ENCODE results near the gene SLIT1.

SLIT1 gene

DNA sequence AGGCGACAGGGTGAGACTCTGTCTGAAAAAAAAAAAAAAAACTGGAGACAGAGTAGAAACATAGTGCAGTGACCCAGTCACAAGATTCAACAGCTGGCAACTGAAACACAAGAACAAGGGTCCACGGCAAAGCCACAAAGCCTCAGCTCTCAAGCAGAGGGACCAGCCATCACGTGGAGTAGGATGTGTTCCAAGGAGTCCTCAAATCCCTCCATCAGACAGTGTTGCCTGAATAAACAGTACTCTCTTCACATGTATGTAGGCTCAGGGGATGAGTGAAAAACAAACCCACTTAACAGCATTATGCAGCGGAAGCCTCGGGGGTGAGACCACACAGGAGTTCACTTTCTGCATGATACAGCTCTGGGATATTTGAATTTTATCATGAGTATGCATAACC lies 62.0 kb downstream of the SLIT1 start:
- H3K79me1 ChIP-seq (ENCODE audit: low read length) = no peaks in the 10 kb centered on the region
- H3K4me1 ChIP-seq (ENCODE audit: control insufficient read depth, low read depth, low read length) = no peaks in the 10 kb centered on the region
- H3K56ac ChIP-seq (ENCODE audit: low read length) = peak overlapping the region; percentile 60
- no peak overlapping the region for H3K9ac ChIP-seq (ENCODE audit: low read length)
- H4K8ac ChIP-seq (ENCODE audit: low read depth, low read length) = no peak overlapping the region
- H2BK15ac ChIP-seq (replicated peaks; ENCODE audit: low read depth) = no peak overlapping the region
- no peak overlapping the region for H2BK120ac ChIP-seq (ENCODE audit: low read depth, low read length)
- H2BK5ac ChIP-seq (ENCODE audit: low read length) = no peak overlapping the region
- H3K4me2 ChIP-seq (ENCODE audit: low read length) = no peak overlapping the region
- H3K27ac ChIP-seq (ENCODE audit: low read depth, low read length) = no peak overlapping the region
- no peak overlapping the region for H3K18ac ChIP-seq (ENCODE audit: low read length)
- H3K36me3 ChIP-seq (ENCODE audit: control insufficient read depth, insufficient read depth, low read length) = no peaks in the 10 kb centered on the region
- DNase-seq = no peak
- no CpG with 5 or more reads among the region's 5 CpGs for WGBS (ENCODE audit: extremely low coverage, insufficient coverage, low lambda C conversion rate)
- no peaks in the 10 kb centered on the region for H3K79me2 ChIP-seq (ENCODE audit: control insufficient read depth, insufficient read depth, low read length)
- no peak overlapping the region for H3K4me3 ChIP-seq (ENCODE audit: low read length)
- no peak overlapping the region for H4K5ac ChIP-seq (ENCODE audit: low read length)
- no peak overlapping the region for H3K23ac ChIP-seq (ENCODE audit: low read length)
- no peak overlapping the region for H3K4ac ChIP-seq (ENCODE audit: low read depth, low read length)
- H2AK5ac ChIP-seq (ENCODE audit: low read length) = no peak overlapping the region
- H3K27me3 ChIP-seq (ENCODE audit: insufficient read depth, low read length, poor library complexity) = no peaks in the 10 kb centered on the region

DNA sequence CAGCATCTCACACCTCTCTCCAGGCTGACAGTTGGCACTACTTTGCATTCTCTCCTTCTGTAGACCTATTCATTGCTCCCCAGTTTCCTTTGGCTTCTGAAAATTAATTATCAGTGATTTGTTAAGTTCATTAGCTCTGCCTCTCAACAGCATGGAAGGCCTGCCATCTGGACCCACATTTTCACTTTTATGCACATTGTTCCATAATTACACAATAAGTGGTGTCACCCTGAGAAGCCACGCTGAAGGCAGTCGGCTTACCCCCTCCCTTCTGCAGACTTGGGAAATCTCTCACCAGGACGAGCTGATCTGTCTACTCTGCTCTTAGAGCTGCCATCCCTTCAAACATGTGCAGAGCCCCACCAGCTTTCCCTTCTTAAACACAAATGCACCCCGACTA lies 64.7 kb downstream of the SLIT1 start:
- H3K56ac ChIP-seq (ENCODE audit: low read length) = no peak overlapping the region
- no peaks in the 10 kb centered on the region for H3K4me1 ChIP-seq (ENCODE audit: control insufficient read depth, low read depth, low read length)
- H3K27me3 ChIP-seq (ENCODE audit: insufficient read depth, low read length, poor library complexity) = no peaks in the 10 kb centered on the region
- no peak overlapping the region for H3K4me3 ChIP-seq (ENCODE audit: low read length)
- no peak for DNase-seq
- no peak overlapping the region for H3K4me2 ChIP-seq (ENCODE audit: low read length)
- H3K23ac ChIP-seq (ENCODE audit: low read length) = no peak overlapping the region
- H3K18ac ChIP-seq (ENCODE audit: low read length) = no peak overlapping the region
- H2BK15ac ChIP-seq (replicated peaks; ENCODE audit: low read depth) = no peak overlapping the region
- H3K9ac ChIP-seq (ENCODE audit: low read length) = no peak overlapping the region
- H4K8ac ChIP-seq (ENCODE audit: low read depth, low read length) = no peak overlapping the region
- no peak overlapping the region for H3K4ac ChIP-seq (ENCODE audit: low read depth, low read length)
- no peak overlapping the region for H4K5ac ChIP-seq (ENCODE audit: low read length)
- H3K79me1 ChIP-seq (ENCODE audit: low read length) = no peaks in the 10 kb centered on the region
- H2BK5ac ChIP-seq (ENCODE audit: low read length) = no peak overlapping the region
- H3K36me3 ChIP-seq (ENCODE audit: control insufficient read depth, insufficient read depth, low read length) = no peaks in the 10 kb centered on the region
- no CpG with 5 or more reads among the region's 4 CpGs for WGBS (ENCODE audit: extremely low coverage, insufficient coverage, low lambda C conversion rate)
- H3K79me2 ChIP-seq (ENCODE audit: control insufficient read depth, insufficient read depth, low read length) = no peaks in the 10 kb centered on the region
- H2BK120ac ChIP-seq (ENCODE audit: low read depth, low read length) = no peak overlapping the region
- no peak overlapping the region for H3K27ac ChIP-seq (ENCODE audit: low read depth, low read length)
- no peak overlapping the region for H2AK5ac ChIP-seq (ENCODE audit: low read length)

DNA sequence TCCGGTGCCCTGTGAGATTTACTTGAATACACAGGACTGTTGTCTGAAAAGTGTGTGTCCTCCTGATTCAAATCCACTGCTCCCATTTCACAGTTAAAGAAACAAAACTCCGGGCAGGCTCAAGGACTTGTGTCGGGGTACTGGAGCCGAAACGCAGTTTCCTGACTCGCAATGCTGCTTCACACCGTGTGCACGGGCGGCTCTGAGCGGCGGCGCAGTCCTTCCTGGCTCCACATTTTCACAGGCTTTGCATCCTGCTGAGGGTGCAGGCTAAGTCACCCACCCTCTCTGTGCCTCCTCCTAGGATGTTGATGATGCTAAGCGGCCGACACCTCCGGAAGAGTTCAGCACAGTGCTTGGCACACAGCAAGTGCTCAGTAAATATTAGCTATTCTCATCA lies 65.4 kb downstream of the SLIT1 start:
- Histone ChIP-seq H2BK5ac (ENCODE audit: low read length) (no peak overlapping the region), H3K4me1 (ENCODE audit: control insufficient read depth, low read depth, low read length) (no peaks in the 10 kb centered on the region), H3K23ac (ENCODE audit: low read length) (no peak overlapping the region), H3K27ac (ENCODE audit: low read depth, low read length) (no peak overlapping the region), H3K56ac (ENCODE audit: low read length) (no peak overlapping the region), H2AK5ac (ENCODE audit: low read length) (no peak overlapping the region), H3K79me2 (ENCODE audit: control insufficient read depth, insufficient read depth, low read length) (no peaks in the 10 kb centered on the region), H3K4me3 (ENCODE audit: low read length) (no peak overlapping the region), H3K4ac (ENCODE audit: low read depth, low read length) (no peak overlapping the region), H3K79me1 (ENCODE audit: low read length) (no peaks in the 10 kb centered on the region), H3K4me2 (ENCODE audit: low read length) (no peak overlapping the region), H4K5ac (ENCODE audit: low read length) (no peak overlapping the region), H2BK120ac (ENCODE audit: low read depth, low read length) (no peak overlapping the region), H4K8ac (ENCODE audit: low read depth, low read length) (no peak overlapping the region), H2BK15ac (replicated peaks; ENCODE audit: low read depth) (no peak overlapping the region), H3K27me3 (ENCODE audit: insufficient read depth, low read length, poor library complexity) (no peaks in the 10 kb centered on the region), H3K18ac (ENCODE audit: low read length) (no peak overlapping the region), H3K36me3 (ENCODE audit: control insufficient read depth, insufficient read depth, low read length) (no peaks in the 10 kb centered on the region), H3K9ac (ENCODE audit: low read length) (no peak overlapping the region)
- DNase-seq = no peak
- no CpG with 5 or more reads among the region's 15 CpGs for WGBS (ENCODE audit: extremely low coverage, insufficient coverage, low lambda C conversion rate)

DNA sequence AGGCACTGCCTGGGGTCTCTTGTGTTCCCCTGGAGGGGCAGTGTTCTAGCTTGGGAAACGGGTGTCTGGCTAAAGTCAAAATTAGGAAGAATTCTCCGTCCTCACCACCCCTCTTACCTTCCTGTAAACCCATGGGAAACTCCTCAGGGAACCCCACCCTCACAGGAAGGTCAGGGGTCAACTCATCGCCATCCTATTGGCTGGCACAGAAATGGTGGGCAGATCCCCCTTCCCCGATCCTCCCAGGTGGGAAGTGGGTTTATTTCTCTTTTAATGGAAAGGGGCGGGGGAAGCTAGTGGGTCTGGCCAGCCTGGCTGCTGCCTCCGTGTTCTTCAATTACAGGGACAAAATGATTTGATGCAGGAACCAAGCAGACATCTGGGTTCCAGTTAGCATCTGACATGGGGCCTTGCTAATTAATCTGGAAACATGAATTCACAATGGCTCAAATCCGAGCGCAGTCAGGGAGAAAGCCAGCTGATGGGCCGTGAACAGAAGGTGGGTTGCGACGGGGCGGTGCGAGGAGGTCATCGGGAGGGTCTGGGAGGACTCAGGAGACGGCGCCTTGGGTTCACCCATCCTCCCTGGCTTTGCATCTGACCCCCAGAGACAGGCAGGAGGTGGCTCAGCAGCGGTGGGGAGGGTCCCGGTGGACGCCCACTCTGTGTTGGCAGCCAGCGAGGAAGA lies 66.6 kb downstream of the SLIT1 start:
- DNase-seq = peak; percentile 4
- no peak overlapping the region for H3K27ac ChIP-seq (ENCODE audit: low read depth, low read length)
- H3K23ac ChIP-seq (ENCODE audit: low read length) = peak overlapping the region; percentile 85

DNA sequence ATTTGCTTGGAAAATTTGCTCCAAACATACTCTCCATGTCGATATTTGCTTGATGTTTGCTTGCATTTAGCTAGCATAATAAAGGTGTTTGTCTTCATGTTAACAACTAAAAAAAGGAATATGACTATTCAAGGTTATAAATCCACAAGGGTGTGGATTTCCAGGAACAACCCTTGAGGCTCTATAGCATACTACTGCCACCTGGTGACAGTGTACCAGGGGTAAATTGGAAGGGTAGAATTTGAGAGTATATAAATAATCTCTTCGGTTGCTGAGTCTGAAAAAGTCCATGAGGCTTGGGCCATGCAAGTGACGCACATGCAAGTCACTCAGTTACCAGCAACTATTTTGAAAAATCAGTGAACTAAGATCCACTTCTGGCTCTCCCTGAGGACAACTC lies 68.4 kb downstream of the SLIT1 start:
- H4K8ac ChIP-seq (ENCODE audit: low read depth, low read length) = no peak overlapping the region
- H3K4ac ChIP-seq (ENCODE audit: low read depth, low read length) = no peak overlapping the region
- no peaks in the 10 kb centered on the region for H3K36me3 ChIP-seq (ENCODE audit: control insufficient read depth, insufficient read depth, low read length)
- no peak overlapping the region for H3K4me2 ChIP-seq (ENCODE audit: low read length)
- no peak overlapping the region for H3K56ac ChIP-seq (ENCODE audit: low read length)
- H3K27me3 ChIP-seq (ENCODE audit: insufficient read depth, low read length, poor library complexity) = no peaks in the 10 kb centered on the region
- peak; percentile 10 for DNase-seq
- WGBS (ENCODE audit: extremely low coverage, insufficient coverage, low lambda C conversion rate) = no CpG with 5 or more reads among the region's 3 CpGs
- H2BK120ac ChIP-seq (ENCODE audit: low read depth, low read length) = no peak overlapping the region
- no peaks in the 10 kb centered on the region for H3K79me1 ChIP-seq (ENCODE audit: low read length)
- H3K23ac ChIP-seq (ENCODE audit: low read length) = no peak overlapping the region
- H3K4me1 ChIP-seq (ENCODE audit: control insufficient read depth, low read depth, low read length) = no peaks in the 10 kb centered on the region
- H3K9ac ChIP-seq (ENCODE audit: low read length) = no peak overlapping the region
- no peaks in the 10 kb centered on the region for H3K79me2 ChIP-seq (ENCODE audit: control insufficient read depth, insufficient read depth, low read length)
- no peak overlapping the region for H2BK5ac ChIP-seq (ENCODE audit: low read length)
- H3K18ac ChIP-seq (ENCODE audit: low read length) = no peak overlapping the region
- no peak overlapping the region for H3K27ac ChIP-seq (ENCODE audit: low read depth, low read length)
- H3K4me3 ChIP-seq (ENCODE audit: low read length) = no peak overlapping the region
- no peak overlapping the region for H2AK5ac ChIP-seq (ENCODE audit: low read length)
- H2BK15ac ChIP-seq (replicated peaks; ENCODE audit: low read depth) = no peak overlapping the region
- no peak overlapping the region for H4K5ac ChIP-seq (ENCODE audit: low read length)

More for the DNA sequence above, 66.6 kb downstream of the SLIT1 start:
- H3K18ac ChIP-seq (ENCODE audit: low read length) = no peak overlapping the region
- no peak overlapping the region for H2BK5ac ChIP-seq (ENCODE audit: low read length)
- H3K4me2 ChIP-seq (ENCODE audit: low read length) = no peak overlapping the region
- H2BK120ac ChIP-seq (ENCODE audit: low read depth, low read length) = no peak overlapping the region
- H3K56ac ChIP-seq (ENCODE audit: low read length) = peak overlapping the region; percentile 2
- H2BK15ac ChIP-seq (replicated peaks; ENCODE audit: low read depth) = no peak overlapping the region
- WGBS (ENCODE audit: extremely low coverage, insufficient coverage, low lambda C conversion rate) = no CpG with 5 or more reads among the region's 20 CpGs
- no peak overlapping the region for H3K9ac ChIP-seq (ENCODE audit: low read length)
- H2AK5ac ChIP-seq (ENCODE audit: low read length) = no peak overlapping the region
- H3K4ac ChIP-seq (ENCODE audit: low read depth, low read length) = no peak overlapping the region
- H3K4me3 ChIP-seq (ENCODE audit: low read length) = no peak overlapping the region
- H3K4me1 ChIP-seq (ENCODE audit: control insufficient read depth, low read depth, low read length) = no peaks in the 10 kb centered on the region
- H3K36me3 ChIP-seq (ENCODE audit: control insufficient read depth, insufficient read depth, low read length) = no peaks in the 10 kb centered on the region
- no peaks in the 10 kb centered on the region for H3K27me3 ChIP-seq (ENCODE audit: insufficient read depth, low read length, poor library complexity)
- H3K79me1 ChIP-seq (ENCODE audit: low read length) = no peaks in the 10 kb centered on the region
- no peak overlapping the region for H4K5ac ChIP-seq (ENCODE audit: low read length)
- H4K8ac ChIP-seq (ENCODE audit: low read depth, low read length) = no peak overlapping the region
- H3K79me2 ChIP-seq (ENCODE audit: control insufficient read depth, insufficient read depth, low read length) = no peaks in the 10 kb centered on the region
